Nephron (organoid): ENCODE results near the gene DYNLT3.

Source experiments
- H3K27ac Mint-ChIP-seq, 3 experiments: 2 replicates each; pipeline ENCODE4 v1.8.0; 2020; ENCODE audit warnings: mixed read lengths in 3 of 3, mild to moderate bottlenecking in 2 of 3, moderate library complexity in 1 of 3
- H3K27me3 Mint-ChIP-seq: 2 replicates; pipeline ENCODE4 v1.8.0; 2021; ENCODE audit warnings: low read depth, mild to moderate bottlenecking, moderate library complexity, mixed read lengths
- H3K36me3 Mint-ChIP-seq: 2 replicates; pipeline ENCODE4 v1.8.0; 2020; ENCODE audit warnings: low read depth, mixed read lengths
- H3K4me1 Mint-ChIP-seq: 2 replicates; pipeline ENCODE4 v1.8.0; 2020; ENCODE audit warnings: mixed read lengths
- H3K4me3 Mint-ChIP-seq, 3 experiments: 2 replicates each; pipeline ENCODE4 v1.8.0; 2020; ENCODE audit warnings: mild to moderate bottlenecking in 3 of 3, mixed read lengths in 3 of 3, moderate library complexity in 2 of 3
- H3K9me3 Mint-ChIP-seq: 2 replicates; pipeline ENCODE4 v1.8.0; 2020; ENCODE audit warnings: mixed read lengths
- TF ChIP-seq, protein P1 (sequence below), 3 experiments: fragments of 200-600 bp; sonication (generic); IDR thresholded peaks; one replicate each; pipeline ENCODE4 v1.5.0; 2021; ENCODE audit warnings: antibody characterized with exemption in 3 of 3; ENCODE audit not compliant: unreplicated experiment in 3 of 3

The DYNLT3 gene

DNA sequence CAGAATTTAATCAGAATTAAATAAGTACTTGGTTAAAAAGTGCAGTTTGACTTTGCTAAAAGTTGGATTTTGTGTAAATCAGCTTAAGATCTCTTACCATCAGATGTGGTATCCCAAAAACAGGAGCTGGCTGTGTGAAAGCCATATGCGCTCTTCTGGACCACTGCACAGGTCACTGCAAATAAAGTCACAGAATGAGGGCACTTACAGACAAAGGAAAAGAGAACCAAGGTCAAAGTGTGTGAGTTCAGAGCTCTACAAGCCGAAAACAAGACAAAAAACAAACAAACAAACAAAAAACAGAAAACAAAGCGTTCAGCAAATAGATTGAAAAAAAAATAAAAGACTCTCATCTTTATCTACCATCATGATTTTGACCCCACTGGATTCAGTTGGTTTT is 6.4 kb downstream of the DYNLT3 start:
- H3K36me3 Mint-ChIP-seq: peaks cover 4% of the 10 kb centered on the region
- H3K27ac Mint-ChIP-seq: no peak overlapping the region
- no peaks in the 10 kb centered on the region for H3K4me1 Mint-ChIP-seq
- TF ChIP-seq, protein P1, sequence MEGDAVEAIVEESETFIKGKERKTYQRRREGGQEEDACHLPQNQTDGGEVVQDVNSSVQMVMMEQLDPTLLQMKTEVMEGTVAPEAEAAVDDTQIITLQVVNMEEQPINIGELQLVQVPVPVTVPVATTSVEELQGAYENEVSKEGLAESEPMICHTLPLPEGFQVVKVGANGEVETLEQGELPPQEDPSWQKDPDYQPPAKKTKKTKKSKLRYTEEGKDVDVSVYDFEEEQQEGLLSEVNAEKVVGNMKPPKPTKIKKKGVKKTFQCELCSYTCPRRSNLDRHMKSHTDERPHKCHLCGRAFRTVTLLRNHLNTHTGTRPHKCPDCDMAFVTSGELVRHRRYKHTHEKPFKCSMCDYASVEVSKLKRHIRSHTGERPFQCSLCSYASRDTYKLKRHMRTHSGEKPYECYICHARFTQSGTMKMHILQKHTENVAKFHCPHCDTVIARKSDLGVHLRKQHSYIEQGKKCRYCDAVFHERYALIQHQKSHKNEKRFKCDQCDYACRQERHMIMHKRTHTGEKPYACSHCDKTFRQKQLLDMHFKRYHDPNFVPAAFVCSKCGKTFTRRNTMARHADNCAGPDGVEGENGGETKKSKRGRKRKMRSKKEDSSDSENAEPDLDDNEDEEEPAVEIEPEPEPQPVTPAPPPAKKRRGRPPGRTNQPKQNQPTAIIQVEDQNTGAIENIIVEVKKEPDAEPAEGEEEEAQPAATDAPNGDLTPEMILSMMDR (IDR thresholded peaks at IDR 0.05; ENCODE audit: unreplicated experiment in 3 of 3): no peak
- no peak overlapping the region for H3K4me3 Mint-ChIP-seq
- H3K9me3 Mint-ChIP-seq: no peaks in the 10 kb centered on the region
- H3K27me3 Mint-ChIP-seq: no peaks in the 10 kb centered on the region

- no peaks in the 10 kb centered on the region for H3K9me3 Mint-ChIP-seq
- TF ChIP-seq, protein P1 (IDR thresholded peaks at IDR 0.05; ENCODE audit: unreplicated experiment in 3 of 3): no peak
Observed at GRCh38 chrX:37834937-37835336, 12.4 kb downstream of the DYNLT3 start.

GRCh38 chrX:37830371-37830770 is 17.0 kb downstream of the DYNLT3 start:
- Mint-ChIP-seq H3K9me3 (no peaks in the 10 kb centered on the region), H3K27me3 (no peaks in the 10 kb centered on the region), H3K4me3 (no peak overlapping the region), H3K4me1 (no peaks in the 10 kb centered on the region), H3K27ac (no peak overlapping the region), H3K36me3 (no peaks in the 10 kb centered on the region)
- TF ChIP-seq, protein P1 (IDR thresholded peaks at IDR 0.05; ENCODE audit: unreplicated experiment in 3 of 3): no peak

More at GRCh38 chrX:37834937-37835336, 12.4 kb downstream of the DYNLT3 start:
- Mint-ChIP-seq H3K27me3 (no peaks in the 10 kb centered on the region), H3K36me3 (peaks cover 4% of the 10 kb centered on the region), H3K4me1 (no peaks in the 10 kb centered on the region), H3K4me3 (no peak overlapping the region), H3K27ac (no peak overlapping the region)

DNA sequence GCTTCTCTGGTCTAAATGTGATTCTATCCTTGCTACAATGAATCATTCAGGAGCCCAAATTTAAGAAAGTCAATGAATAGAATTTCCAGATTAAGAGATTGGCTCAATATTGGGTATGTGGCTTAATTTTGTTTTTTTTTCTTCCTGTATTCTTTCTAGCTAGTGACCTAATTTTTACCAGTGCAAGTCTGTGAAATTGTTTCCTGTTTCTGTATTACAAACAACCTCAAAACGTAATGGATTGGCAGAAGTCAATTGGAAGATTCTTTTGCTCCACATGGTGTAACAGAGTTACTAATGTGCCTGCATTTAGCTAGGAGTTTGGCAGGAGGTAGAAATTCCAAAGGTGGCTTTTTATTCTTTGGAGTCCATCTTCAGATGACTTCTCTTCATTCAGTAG is 17.6 kb downstream of the DYNLT3 start:
- TF ChIP-seq, protein P1 (IDR thresholded peaks at IDR 0.05; ENCODE audit: unreplicated experiment in 3 of 3): no peak
- H3K4me3 Mint-ChIP-seq: no peak overlapping the region
- no peaks in the 10 kb centered on the region for H3K27me3 Mint-ChIP-seq
- H3K9me3 Mint-ChIP-seq: no peaks in the 10 kb centered on the region
- no peaks in the 10 kb centered on the region for H3K4me1 Mint-ChIP-seq
- H3K36me3 Mint-ChIP-seq: no peaks in the 10 kb centered on the region
- H3K27ac Mint-ChIP-seq: no peak overlapping the region

DNA sequence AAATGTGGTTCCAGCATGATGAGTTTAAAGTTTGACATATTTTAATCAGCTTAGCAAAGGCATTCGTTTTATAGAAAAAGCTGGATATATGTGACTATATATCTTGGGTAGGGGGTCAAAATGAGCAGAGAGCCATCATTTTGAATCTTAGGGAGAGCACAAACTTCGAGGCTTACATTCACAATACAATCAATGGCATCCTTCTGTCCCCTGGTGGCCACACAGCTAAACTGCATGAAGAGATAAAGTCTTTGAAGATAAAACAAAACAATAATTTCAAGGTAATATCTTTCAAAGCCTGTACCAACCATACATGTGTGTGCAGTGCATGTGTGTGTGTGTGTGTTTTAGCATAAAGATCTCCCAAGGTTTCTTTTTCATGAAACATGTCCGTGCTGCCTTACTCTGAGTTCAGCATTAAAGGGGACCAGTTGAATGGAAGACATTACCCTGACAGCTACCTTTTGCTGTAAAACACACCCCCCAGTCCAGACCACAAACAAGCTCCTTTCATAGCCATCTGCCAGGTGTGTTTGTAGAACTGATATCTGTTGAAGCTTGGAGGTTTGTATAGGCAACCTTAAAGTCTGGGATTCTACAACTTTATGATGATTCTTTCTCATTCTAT is 22.0 kb downstream of the DYNLT3 start:
- H3K9me3 Mint-ChIP-seq: no peaks in the 10 kb centered on the region
- no peaks in the 10 kb centered on the region for H3K4me1 Mint-ChIP-seq
- TF ChIP-seq, protein P1 (IDR thresholded peaks at IDR 0.05; ENCODE audit: unreplicated experiment in 3 of 3): peak; percentile 71 to 81 (median 78)
- no peak overlapping the region for H3K4me3 Mint-ChIP-seq
- H3K27me3 Mint-ChIP-seq: no peaks in the 10 kb centered on the region
- no peak overlapping the region for H3K27ac Mint-ChIP-seq
- no peaks in the 10 kb centered on the region for H3K36me3 Mint-ChIP-seq

DNA sequence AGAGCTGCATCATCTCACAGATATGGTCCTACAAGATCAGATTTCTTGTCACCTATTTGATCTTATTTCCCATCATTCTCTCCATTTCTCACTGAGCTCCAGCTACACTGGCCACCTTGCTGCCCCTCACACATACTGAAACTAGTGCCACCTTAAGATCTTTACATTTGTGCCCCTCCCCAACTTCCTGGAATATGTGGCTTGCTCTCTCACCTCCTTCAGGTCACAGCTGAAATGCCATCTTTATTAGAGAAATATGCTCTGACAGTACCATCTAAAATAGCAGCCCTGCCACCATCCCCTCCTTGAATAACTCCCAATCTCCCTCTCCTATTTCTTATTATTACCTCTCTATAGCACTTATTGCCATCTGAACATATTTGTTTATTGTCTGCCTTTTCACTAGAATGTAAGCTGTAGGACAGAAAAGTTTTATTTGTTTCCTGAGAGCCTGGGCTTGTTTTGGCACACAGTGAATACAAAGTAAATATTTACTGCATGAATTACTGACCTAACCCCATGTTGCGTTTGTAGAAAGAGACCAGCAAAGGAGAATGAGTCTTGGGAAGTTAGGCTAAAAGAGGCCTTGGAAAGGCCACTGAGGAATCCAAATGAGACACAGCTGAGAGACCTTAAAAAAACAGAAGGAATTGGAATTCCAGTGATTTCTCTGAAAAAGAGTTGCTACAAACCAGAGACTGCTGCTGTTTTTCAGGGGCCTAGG is 22.7 kb downstream of the DYNLT3 start:
- no peaks in the 10 kb centered on the region for H3K36me3 Mint-ChIP-seq
- no peaks in the 10 kb centered on the region for H3K4me1 Mint-ChIP-seq
- no peaks in the 10 kb centered on the region for H3K9me3 Mint-ChIP-seq
- H3K27me3 Mint-ChIP-seq: no peaks in the 10 kb centered on the region
- no peak overlapping the region for H3K27ac Mint-ChIP-seq
- H3K4me3 Mint-ChIP-seq: no peak overlapping the region
- TF ChIP-seq, protein P1 (IDR thresholded peaks at IDR 0.05; ENCODE audit: unreplicated experiment in 3 of 3): no peak
